IMR-90 (cell line): ENCODE results near the gene SIRPB1. TPM values are rescaled to one million over a fixed set of nuclear protein-coding genes. Genes with fewer than 3 reads are reported as not detected.

Experiments used
- ATAC-seq: fragments of 200-7000 bp; cut with Tn5 transposase; 2 replicates; pipeline ENCODE4 v1.9.1; 2020; ENCODE audit warnings: low read depth, mild to moderate bottlenecking, moderate library complexity
- BruUV-seq: library from RNA; stranded (reverse); fragments of 400-500 nt; replicated peaks from 2 replicates; lab custom pipeline; 2021; lab: Mats Ljungman, UMichigan
- CTCF ChIA-PET: fragments of 300-600 bp; formaldehyde crosslinking; extraction: SDS; loops from one replicate; lab custom pipeline; 2021; ENCODE audit warnings: antibody characterized with exemption; lab: Yijun Ruan, JAX
- POLR2A ChIA-PET: fragments of 300-600 bp; sonication (Branson Sonifier 250); formaldehyde crosslinking; loops from one replicate; lab custom pipeline; 2022; ENCODE audit warnings: antibody characterized with exemption; ENCODE audit not compliant: unreplicated experiment; lab: Charles Lee
- DNase-seq: peaks from one replicate; pipeline ENCODE4 v3.0.0; 2013
- H2AFZ ChIP-seq: replicated peaks from 2 replicates; pipeline ENCODE3; 2013; ENCODE audit warnings: low read length, mild to moderate bottlenecking; ENCODE audit not compliant: poor library complexity
- H2AK5ac ChIP-seq: 2 replicates; pipeline ENCODE4 v1.6.1; 2013; ENCODE audit warnings: low read depth, low read length, inconsistent platforms
- H2AK9ac ChIP-seq: replicated peaks from 2 replicates; pipeline ENCODE3; 2013; ENCODE audit warnings: mild to moderate bottlenecking, low read depth, low read length, moderate library complexity; ENCODE audit not compliant: poor library complexity
- H2BK120ac ChIP-seq: 2 replicates; pipeline ENCODE4 v1.6.1; 2013; ENCODE audit warnings: low read depth, low read length, inconsistent platforms
- H2BK15ac ChIP-seq: 3 replicates; pipeline ENCODE4 v1.6.1; 2013; ENCODE audit warnings: low read depth, low read length, inconsistent platforms
- H2BK20ac ChIP-seq: 2 replicates; pipeline ENCODE4 v1.6.1; 2013; ENCODE audit warnings: low read depth, mild to moderate bottlenecking, inconsistent platforms, low read length, moderate library complexity
- H2BK5ac ChIP-seq: 2 replicates; pipeline ENCODE4 v1.6.1; 2013; ENCODE audit warnings: mild to moderate bottlenecking, low read depth, low read length, inconsistent platforms; ENCODE audit not compliant: poor library complexity, severe bottlenecking
- H3K14ac ChIP-seq: replicated peaks from 2 replicates; pipeline ENCODE4 v1.6.1; 2013; ENCODE audit warnings: low read depth, low read length, inconsistent platforms
- H3K18ac ChIP-seq: 2 replicates; pipeline ENCODE4 v1.6.1; 2013; ENCODE audit warnings: low read depth, low read length, control low read depth
- H3K23ac ChIP-seq: 2 replicates; pipeline ENCODE4 v1.6.1; 2013; ENCODE audit warnings: low read depth, low read length, inconsistent platforms
- H3K27ac ChIP-seq: 2 replicates; pipeline ENCODE4 v1.5.1; 2013; ENCODE audit warnings: mild to moderate bottlenecking, control low read depth, low read length; ENCODE audit not compliant: insufficient read depth
- H3K27me3 ChIP-seq: 2 replicates; pipeline ENCODE4 v1.6.1; 2013; ENCODE audit warnings: low read length; ENCODE audit not compliant: control insufficient read depth, insufficient read depth
- H3K36me3 ChIP-seq: 2 replicates; pipeline ENCODE4 v1.6.1; 2013; ENCODE audit warnings: low read length, mixed read lengths; ENCODE audit not compliant: control insufficient read depth, insufficient read depth
- H3K4ac ChIP-seq: 2 replicates; pipeline ENCODE4 v1.6.1; 2013; ENCODE audit warnings: low read depth, low read length, inconsistent platforms
- H3K4me1 ChIP-seq: 2 replicates; pipeline ENCODE4 v1.6.1; 2013; ENCODE audit warnings: low read length, mixed read lengths; ENCODE audit not compliant: control insufficient read depth, insufficient read depth
- H3K4me2 ChIP-seq: 2 replicates; pipeline ENCODE4 v1.6.1; 2013; ENCODE audit warnings: low read depth, mild to moderate bottlenecking, control low read depth, low read length, moderate library complexity
- H3K4me3 ChIP-seq: 2 replicates; pipeline ENCODE4 v1.5.1; 2013; ENCODE audit warnings: low read depth, mild to moderate bottlenecking, control low read depth, low read length, moderate library complexity; ENCODE audit not compliant: insufficient read depth
- H3K56ac ChIP-seq: 2 replicates; pipeline ENCODE4 v1.6.1; 2013; ENCODE audit warnings: low read length, inconsistent platforms; ENCODE audit not compliant: insufficient read depth; ENCODE audit errors: extremely low read depth
- H3K79me1 ChIP-seq, 2 experiments: 2 replicates each; pipeline ENCODE4 v1.6.1; 2013; ENCODE audit warnings: low read length in 2 of 2, inconsistent platforms in 1 of 2, low read depth in 1 of 2
- H3K9ac ChIP-seq: 2 replicates; pipeline ENCODE4 v1.6.1; 2013; ENCODE audit warnings: low read depth, low read length, control low read depth
- H3K9me1 ChIP-seq: 2 replicates; pipeline ENCODE4 v1.6.1; 2013; ENCODE audit warnings: low read length, inconsistent platforms; ENCODE audit not compliant: insufficient read depth
- H3K9me3 ChIP-seq: 2 replicates; pipeline ENCODE4 v1.6.1; 2013; ENCODE audit warnings: low read length; ENCODE audit not compliant: control insufficient read depth, insufficient read depth
- H4K20me1 ChIP-seq: 2 replicates; pipeline ENCODE4 v1.6.1; 2013; ENCODE audit warnings: low read length, inconsistent platforms; ENCODE audit not compliant: insufficient read depth
- H4K5ac ChIP-seq: 2 replicates; pipeline ENCODE4 v1.6.1; 2013; ENCODE audit warnings: mild to moderate bottlenecking, low read depth, low read length, control low read depth
- H4K8ac ChIP-seq, 2 experiments: 2 replicates each; pipeline ENCODE4 v1.6.1; 2013; ENCODE audit warnings: low read depth in 2 of 2, low read length in 2 of 2, control low read depth in 1 of 2, inconsistent platforms in 1 of 2
- H4K91ac ChIP-seq: 2 replicates; pipeline ENCODE4 v1.6.1; 2013; ENCODE audit warnings: low read depth, low read length, inconsistent platforms; ENCODE audit not compliant: insufficient read depth
- BHLHE40 ChIP-seq: fragments of 150-350 bp; IDR thresholded peaks from 2 replicates; pipeline ENCODE4 v1.6.1; 2016; ENCODE audit warnings: mild to moderate bottlenecking, low read depth, low read length
- CHD1 ChIP-seq: IDR thresholded peaks from 2 replicates; pipeline ENCODE4 v1.6.1; 2012; ENCODE audit warnings: low read depth, low read length, improper control_type of control experiment
- CTCF ChIP-seq: conservative IDR thresholded peaks from 2 replicates; pipeline ENCODE4 v1.5.1; 2012; ENCODE audit warnings: mild to moderate bottlenecking, low read depth, low read length, improper control_type of control experiment
- ELK1 ChIP-seq: fragments of 150-350 bp; IDR thresholded peaks from 2 replicates; pipeline ENCODE4 v1.6.1; 2016; ENCODE audit warnings: low read depth, mild to moderate bottlenecking, low read length, moderate library complexity, borderline replicate concordance
- FOS ChIP-seq: fragments of 150-350 bp; IDR thresholded peaks from 2 replicates; pipeline ENCODE4 v1.6.1; 2016; ENCODE audit warnings: low read depth, low read length
- MAFK ChIP-seq: IDR thresholded peaks from 2 replicates; pipeline ENCODE4 v1.6.1; 2012; ENCODE audit warnings: low read depth, low read length, improper control_type of control experiment
- MAZ ChIP-seq: IDR thresholded peaks from 2 replicates; pipeline ENCODE4 v1.6.1; 2012; ENCODE audit warnings: low read depth, mild to moderate bottlenecking, low read length, improper control_type of control experiment, moderate library complexity, borderline replicate concordance
- MXI1 ChIP-seq: IDR thresholded peaks from 2 replicates; pipeline ENCODE4 v1.6.1; 2012; ENCODE audit warnings: low read depth, mild to moderate bottlenecking, low read length, moderate library complexity, borderline replicate concordance
- NFE2L2 ChIP-seq: fragments of 150-350 bp; IDR thresholded peaks from 2 replicates; pipeline ENCODE4 v1.6.1; 2016; ENCODE audit warnings: low read depth, mild to moderate bottlenecking, low read length
- POLR2A ChIP-seq: IDR thresholded peaks from 2 replicates; pipeline ENCODE4 v1.6.1; 2012; ENCODE audit warnings: mild to moderate bottlenecking, low read depth, low read length
- RAD21 ChIP-seq: IDR thresholded peaks from 2 replicates; pipeline ENCODE4 v1.6.1; 2012; ENCODE audit warnings: low read length, improper control_type of control experiment
- RCOR1 ChIP-seq: IDR thresholded peaks from 2 replicates; pipeline ENCODE4 v1.6.1; 2012; ENCODE audit warnings: mild to moderate bottlenecking, low read length, improper control_type of control experiment; ENCODE audit not compliant: insufficient replicate concordance
- RFX5 ChIP-seq: IDR thresholded peaks from 2 replicates; pipeline ENCODE4 v1.8.0; 2012; ENCODE audit warnings: low read depth, mild to moderate bottlenecking, low read length, moderate library complexity
- SMC3 ChIP-seq: fragments of 150-350 bp; IDR thresholded peaks from 2 replicates; pipeline ENCODE4 v1.6.1; 2016; ENCODE audit warnings: low read depth, mild to moderate bottlenecking, antibody characterized with exemption, low read length, moderate library complexity
- USF2 ChIP-seq: fragments of 150-350 bp; IDR thresholded peaks from 2 replicates; pipeline ENCODE4 v1.6.1; 2017; ENCODE audit warnings: mild to moderate bottlenecking, antibody characterized with exemption, low read length, low read depth
- WGBS, 2 experiments: methylation state at CpG; one replicate each; pipeline versions ENCODE4 v1.1.5 to v1.1.7; 2013; ENCODE audit warnings: missing lambda C conversion rate in 2 of 2; ENCODE audit not compliant: insufficient read length in 1 of 2; ENCODE audit errors: extremely low coverage in 2 of 2; 5-methylcytosine and 5-hydroxymethylcytosine counted together
- dilution Hi-C: fragments of 300-500 bp; cut with HindIII; formaldehyde crosslinking; loops from one replicate; pipeline ENCODE4 v1.14.3; 2018; ENCODE audit warnings: low sequenced_read_pairs; ENCODE audit not compliant: unreplicated experiment
- in situ Hi-C: fragments of 300-500 bp; cut with MboI; formaldehyde crosslinking; loops from 3 replicates; pipeline ENCODE4 v1.14.3; 2019; ENCODE audit warnings: low sequenced_read_pairs, inconsistent platforms, mixed read lengths
- intact Hi-C: fragments of 100-400 bp; cut with micrococcal nuclease; formaldehyde crosslinking; loops from 2 replicates; pipeline ENCODE4 v1.10.0; 2022
- polyA plus RNA-seq, 3 experiments: library from polyadenylated mRNA; depleted of rRNA; stranded (reverse); fragments of >200 nt; gene quantifications; 2 replicates each; pipeline ENCODE4 v1.2.3, GENCODE V29; 2012; ENCODE audit warnings: low replicate concordance in 1 of 3
- total RNA-seq: library from RNA; depleted of rRNA; stranded (reverse); fragments of >200 nt; gene quantifications from 2 replicates; pipeline ENCODE4 v1.2.3, GENCODE V29; 2012

The SIRPB1 gene
- total and polyA plus RNA-seq, 2 of the 4 experiments (the other 2 are of a cell fraction): 0.90 to 1.6 TPM

DNA sequence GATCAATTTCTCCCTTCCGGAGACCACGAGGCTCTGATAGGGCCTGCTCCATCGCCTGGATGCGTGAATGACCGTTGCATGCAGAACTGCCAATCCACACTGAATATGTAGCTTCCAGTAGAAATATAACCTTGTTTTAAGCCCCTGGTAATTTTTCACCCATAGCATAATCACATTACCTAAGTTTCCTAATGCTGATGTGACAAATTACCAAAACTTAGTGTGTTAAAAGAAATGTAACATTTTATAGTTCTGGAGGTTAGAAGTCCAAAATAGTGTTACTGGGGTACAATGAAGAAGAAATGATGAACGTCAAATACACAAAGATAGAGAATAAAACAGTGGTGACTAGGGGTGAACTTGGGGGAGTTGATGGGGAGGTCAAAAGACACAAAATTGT, 40.3 kb downstream of the SIRPB1 start (continued):
- TF ChIP-seq RFX5 (no peak), RCOR1 (no peak)

- Histone ChIP-seq H3K4ac (no peak overlapping the region), H2BK5ac (no peak overlapping the region), H4K8ac (no peak overlapping the region), H2BK20ac (no peak overlapping the region), H3K9me1 (no peaks in the 10 kb centered on the region), H3K14ac (no peak overlapping the region), H3K4me1 (no peaks in the 10 kb centered on the region), H3K79me1 (no peaks in the 10 kb centered on the region), H4K91ac (no peak overlapping the region), H4K20me1 (no peaks in the 10 kb centered on the region), H3K9ac (no peak overlapping the region), H3K18ac (no peak overlapping the region), H2AK5ac (no peak overlapping the region), H2BK120ac (no peak overlapping the region), H3K27me3 (no peaks in the 10 kb centered on the region), H3K36me3 (no peaks in the 10 kb centered on the region), H2AK9ac (no peak overlapping the region), H3K56ac (no peak overlapping the region), H4K5ac (no peak overlapping the region), H3K4me3 (no peak overlapping the region), H3K23ac (no peak overlapping the region), H2AFZ (no peak overlapping the region), H3K4me2 (no peak overlapping the region), H3K27ac (no peak overlapping the region), H2BK15ac (no peak overlapping the region), H3K9me3 (no peaks in the 10 kb centered on the region)
- intact Hi-C loops: no loop called here
- ATAC-seq (no peak), DNase-seq (no peak)
- ChIA-PET POLR2A (no interaction called here), CTCF (no interaction called here)
- no CpG with 5 or more reads among the region's 4 CpGs for WGBS, 2 experiments
- in situ Hi-C loops: no loop called here
- dilution Hi-C loops: no loop called here
- BruUV-seq: no TSS peak
- TF ChIP-seq POLR2A (no peak), SMC3 (no peak), CHD1 (no peak), RAD21 (no peak), MXI1 (no peak), MAZ (no peak), NFE2L2 (no peak), MAFK (no peak), RFX5 (no peak), RCOR1 (no peak), CTCF (no peak), ELK1 (no peak), BHLHE40 (no peak), FOS (no peak), USF2 (no peak)
Observed at GRCh38 chr20:1577906-1578305, 41.9 kb downstream of the SIRPB1 start.
